HG03064 (cell line): ENCODE data around the gene ZNF516.
"Not testable (repeated sequence)": the region's sequence is repeated elsewhere in the genome, so short reads cannot be mapped to it uniquely, and the experiment has no call there.

Source experiments
- ATAC-seq: cut with Tn5 transposase; IDR thresholded peaks from one replicate; pipeline ENCODE4 v1.9.1; 2021; ENCODE audit warnings: low read depth; ENCODE audit not compliant: unreplicated experiment

Gene ZNF516

GRCh38 chr18:76495006-76495370 is at the start of gene ZNF516:
Gene ZNF516 (minus strand): TSS chr18:76495242. CDS start chr18:76443054, 52,188 bp downstream.
- ATAC-seq: no peak

- no peak for ATAC-seq
Observed at GRCh38 chr18:76538846-76539245, 43.8 kb upstream of the ZNF516 start.

- ATAC-seq: no peak
Observed at GRCh38 chr18:76537621-76538020, 42.6 kb upstream of the ZNF516 start.

- ATAC-seq: not testable (repeated sequence)
Observed at GRCh38 chr18:76536593-76536992, 41.6 kb upstream of the ZNF516 start.

- no peak for ATAC-seq
Observed at GRCh38 chr18:76532875-76533274, 37.8 kb upstream of the ZNF516 start.

GRCh38 chr18:76530846-76531245 is 35.8 kb upstream of the ZNF516 start:
- no peak for ATAC-seq

GRCh38 chr18:76530391-76530790 is 35.3 kb upstream of the ZNF516 start:
- ATAC-seq: no peak

GRCh38 chr18:76529433-76529811 is 34.4 kb upstream of the ZNF516 start:
- ATAC-seq: no peak

GRCh38 chr18:76528477-76529432 is 33.7 kb upstream of the ZNF516 start:
- no peak for ATAC-seq

- ATAC-seq: no peak
Observed at GRCh38 chr18:76525911-76526310, 30.9 kb upstream of the ZNF516 start.

GRCh38 chr18:76524900-76525698 is 30.1 kb upstream of the ZNF516 start:
- no peak for ATAC-seq

- ATAC-seq: no peak
Observed at GRCh38 chr18:76524477-76524876, 29.4 kb upstream of the ZNF516 start.

- ATAC-seq: no peak
Observed at GRCh38 chr18:76522551-76522950, 27.5 kb upstream of the ZNF516 start.

GRCh38 chr18:76522122-76522503 is 27.1 kb upstream of the ZNF516 start:
- no peak for ATAC-seq

- no peak for ATAC-seq
Observed at GRCh38 chr18:76521417-76522121, 26.5 kb upstream of the ZNF516 start.

GRCh38 chr18:76518860-76519538 is 24.0 kb upstream of the ZNF516 start:
- no peak for ATAC-seq

GRCh38 chr18:76518123-76518859 is 23.2 kb upstream of the ZNF516 start:
- no peak for ATAC-seq

GRCh38 chr18:76515576-76515975 is 20.5 kb upstream of the ZNF516 start:
- no peak for ATAC-seq

- no peak for ATAC-seq
Observed at GRCh38 chr18:76514573-76514972, 19.5 kb upstream of the ZNF516 start.
